ENCODE data around the gene CNTNAP4. TPM values are rescaled to one million over a fixed set of nuclear protein-coding genes. Genes with fewer than 3 reads are reported as not detected.

Gene CNTNAP4
- polyA plus RNA-seq, 1 of the 3 experiments (the other 2 are of a cell fraction) = not detected

GRCh38 chr16:76385601-76386230 is 108.5 kb downstream of the CNTNAP4 start:
- no peak for DNase-seq
- H3K4me2 ChIP-seq = no peak overlapping the region
- H4K20me1 ChIP-seq (ENCODE audit: insufficient read depth) = no peaks in the 10 kb centered on the region
- H3K9me3 ChIP-seq = no peaks in the 10 kb centered on the region
- ChIA-PET CTCF (interaction anchor here (1.1 to 1.5 kb wide), 3 partner anchors 15 to 106 kb away, joined by 3 to 4 read pairs (median 4); no protein-coding TSS in a partner anchor), POLR2A (no interaction called here)
- 50% methylated on average over 7 of the region's 7 CpGs for WGBS (ENCODE audit: low lambda C conversion rate)
- no peak overlapping the region for H3K27ac ChIP-seq (ENCODE audit: low read depth in 2 of 2, low read length in 1 of 2)
- no peaks in the 10 kb centered on the region for H3K36me3 ChIP-seq (replicated peaks in 1 of 2; ENCODE audit: control insufficient read depth in 1 of 2, insufficient read depth in 2 of 2, low read length in 1 of 2)
- H3K79me2 ChIP-seq (ENCODE audit: insufficient read depth) = no peaks in the 10 kb centered on the region
- TF ChIP-seq FOSL2 (IDR thresholded peaks at IDR 0.05; ENCODE audit: borderline replicate concordance, low read depth) (no peak), NFIC (IDR thresholded peaks at IDR 0.05; ENCODE audit: borderline replicate concordance) (no peak), ELF1 (IDR thresholded peaks at IDR 0.05) (no peak), SIN3A (IDR thresholded peaks at IDR 0.05; ENCODE audit: borderline replicate concordance, low read depth, low read length) (no peak), TCF12 (IDR thresholded peaks at IDR 0.05) (no peak), RAD21 (IDR thresholded peaks at IDR 0.05; ENCODE audit: low read length) (no peak)
- TF ChIP-seq, protein P1, sequence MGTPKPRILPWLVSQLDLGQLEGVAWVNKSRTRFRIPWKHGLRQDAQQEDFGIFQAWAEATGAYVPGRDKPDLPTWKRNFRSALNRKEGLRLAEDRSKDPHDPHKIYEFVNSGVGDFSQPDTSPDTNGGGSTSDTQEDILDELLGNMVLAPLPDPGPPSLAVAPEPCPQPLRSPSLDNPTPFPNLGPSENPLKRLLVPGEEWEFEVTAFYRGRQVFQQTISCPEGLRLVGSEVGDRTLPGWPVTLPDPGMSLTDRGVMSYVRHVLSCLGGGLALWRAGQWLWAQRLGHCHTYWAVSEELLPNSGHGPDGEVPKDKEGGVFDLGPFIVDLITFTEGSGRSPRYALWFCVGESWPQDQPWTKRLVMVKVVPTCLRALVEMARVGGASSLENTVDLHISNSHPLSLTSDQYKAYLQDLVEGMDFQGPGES (IDR thresholded peaks at IDR 0.05; ENCODE audit: low read depth, low read length) = no peak
- H3F3A ChIP-seq (replicated peaks; ENCODE audit: insufficient read depth) = no peaks in the 10 kb centered on the region
- H3K4me1 ChIP-seq (ENCODE audit: control insufficient read depth in 1 of 2, insufficient read depth in 2 of 2, low read depth in 1 of 2, low read length in 1 of 2) = peaks cover 0 to 2% of the 10 kb centered on the region in 2 experiments; a peak in 1 of 4 replicates
- no peaks in the 10 kb centered on the region for H3K27me3 ChIP-seq (ENCODE audit: insufficient read depth)
- no peak overlapping the region for H2AFZ ChIP-seq (ENCODE audit: low read depth)
- H3K9me2 ChIP-seq = no peaks in the 10 kb centered on the region
- no peak overlapping the region for H3K9ac ChIP-seq
- H3K4me3 ChIP-seq (ENCODE audit: low read depth in 2 of 2, low read length in 1 of 2) = no peak overlapping the region

GRCh38 chr16:76386784-76387183 is 109.6 kb downstream of the CNTNAP4 start:
- no peak for DNase-seq
- Histone ChIP-seq H3K9me2 (no peaks in the 10 kb centered on the region), H2AFZ (ENCODE audit: low read depth) (no peak overlapping the region), H3K27ac (ENCODE audit: low read depth in 2 of 2, low read length in 1 of 2) (no peak overlapping the region), H3K36me3 (replicated peaks in 1 of 2; ENCODE audit: control insufficient read depth in 1 of 2, insufficient read depth in 2 of 2, low read length in 1 of 2) (no peaks in the 10 kb centered on the region), H4K20me1 (ENCODE audit: insufficient read depth) (no peaks in the 10 kb centered on the region), H3K9me3 (no peaks in the 10 kb centered on the region), H3F3A (replicated peaks; ENCODE audit: insufficient read depth) (no peaks in the 10 kb centered on the region), H3K4me1 (ENCODE audit: control insufficient read depth in 1 of 2, insufficient read depth in 2 of 2, low read depth in 1 of 2, low read length in 1 of 2) (peaks cover 0 to 2% of the 10 kb centered on the region in 2 experiments; a peak in 1 of 4 replicates), H3K79me2 (ENCODE audit: insufficient read depth) (no peaks in the 10 kb centered on the region), H3K27me3 (ENCODE audit: insufficient read depth) (no peaks in the 10 kb centered on the region), H3K4me2 (no peak overlapping the region), H3K4me3 (ENCODE audit: low read depth in 2 of 2, low read length in 1 of 2) (no peak overlapping the region), H3K9ac (no peak overlapping the region)
- TF ChIP-seq REST (IDR thresholded peaks at IDR 0.05; ENCODE audit: low read depth, low read length) = no peak
- TF ChIP-seq, protein P2, sequence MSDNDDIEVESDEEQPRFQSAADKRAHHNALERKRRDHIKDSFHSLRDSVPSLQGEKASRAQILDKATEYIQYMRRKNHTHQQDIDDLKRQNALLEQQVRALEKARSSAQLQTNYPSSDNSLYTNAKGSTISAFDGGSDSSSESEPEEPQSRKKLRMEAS (IDR thresholded peaks at IDR 0.05; ENCODE audit: low read depth) = no peak
- no peak for TF ChIP-seq NFIC (IDR thresholded peaks at IDR 0.05; ENCODE audit: borderline replicate concordance)
- TF ChIP-seq RCOR1 (IDR thresholded peaks at IDR 0.05; ENCODE audit: low read length) = no peak
- TF ChIP-seq RFX5 (IDR thresholded peaks at IDR 0.05; ENCODE audit: low read length) = no peak
- no peak for TF ChIP-seq TAF1 (IDR thresholded peaks at IDR 0.05; ENCODE audit: borderline replicate concordance, low read depth, low read length)
- TF ChIP-seq EZH2phosphoT487 (IDR thresholded peaks at IDR 0.05; ENCODE audit: borderline replicate concordance, low read depth) = no peak
- no peak for TF ChIP-seq GATA2 (CRISPR knock-in tag; IDR thresholded peaks at IDR 0.05)
- TF ChIP-seq FOXJ3 (CRISPR knock-in tag; IDR thresholded peaks at IDR 0.05) = no peak
- ChIA-PET CTCF (interaction anchor here (0.6 to 1.4 kb wide), 2 partner anchors 12 to 16 kb away, joined by 4 read pairs; no protein-coding TSS in a partner anchor), POLR2A (no interaction called here)

All from SK-N-SH (cell line).